IMR-90 (cell line): ENCODE data around the gene PDE6A.

Source experiments
- CTCF ChIP-seq: conservative IDR thresholded peaks from 2 replicates; pipeline ENCODE4 v1.5.1; 2012; ENCODE audit warnings: mild to moderate bottlenecking, low read depth, low read length, improper control_type of control experiment
- USF2 ChIP-seq: fragments of 150-350 bp; IDR thresholded peaks from 2 replicates; pipeline ENCODE4 v1.6.1; 2017; ENCODE audit warnings: mild to moderate bottlenecking, antibody characterized with exemption, low read length, low read depth

- TF ChIP-seq CTCF (no peak), USF2 (no peak)
Measured at GRCh38 chr5:149917073-149917676, 27.4 kb downstream of the PDE6A start.
